Left lobe of liver (tissue), 2 donors: ENCODE results near the gene CPT1C. TPM values are rescaled to one million over a fixed set of nuclear protein-coding genes. Genes with fewer than 3 reads are reported as not detected.
"Not testable (repeated sequence)": the region's sequence is repeated elsewhere in the genome, so short reads cannot be mapped to it uniquely, and the experiment has no call there.

ENCODE experiments used
- ATAC-seq: fragments of 200-7000 bp; cut with Tn5 transposase; one replicate; pipeline ENCODE4 v1.9.1; 2020; ENCODE audit warnings: mild to moderate bottlenecking, moderate library complexity
- DNase-seq: peaks from one replicate; pipeline ENCODE4 v3.0.0-alpha.2; 2020; ENCODE audit warnings: low spot score
- total RNA-seq: library from RNA; stranded (reverse); gene quantifications from one replicate; pipeline ENCODE4 v1.2.1, GENCODE V29; 2021
- donor health status: DM: no; HTN: no; CAD: no; lungs with moderate emphysema.
- donor health status: DM: no; HTN: yes; CAD: no.

Gene CPT1C
- total RNA-seq, 1 donor from 2014 or later: 0.91 TPM

- no peak for ATAC-seq
- DNase-seq: no peak
Measured at GRCh38 chr19:49699364-49699763, 8.4 kb downstream of the CPT1C start.

DNA sequence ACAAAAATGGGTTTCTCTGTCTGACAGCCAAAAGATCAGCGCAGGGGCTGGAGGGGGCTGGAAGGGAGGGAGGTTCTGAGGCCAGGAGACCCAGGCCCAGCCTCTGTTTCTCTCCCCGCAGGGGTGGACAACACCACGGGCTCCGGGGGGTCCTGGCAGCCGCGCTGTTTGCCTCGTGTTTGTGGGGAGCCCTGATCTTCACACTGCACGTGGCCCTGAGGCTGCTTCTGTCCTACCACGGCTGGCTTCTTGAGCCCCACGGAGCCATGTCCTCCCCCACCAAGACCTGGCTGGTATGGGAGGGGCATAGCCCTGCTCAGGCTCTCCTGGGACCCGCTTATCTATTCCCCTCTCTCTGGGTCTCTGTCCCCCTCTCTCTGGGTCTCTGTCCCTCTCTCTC lies 9.6 kb downstream of the CPT1C start:
- DNase-seq: no peak
- ATAC-seq: peak; percentile 28

DNA sequence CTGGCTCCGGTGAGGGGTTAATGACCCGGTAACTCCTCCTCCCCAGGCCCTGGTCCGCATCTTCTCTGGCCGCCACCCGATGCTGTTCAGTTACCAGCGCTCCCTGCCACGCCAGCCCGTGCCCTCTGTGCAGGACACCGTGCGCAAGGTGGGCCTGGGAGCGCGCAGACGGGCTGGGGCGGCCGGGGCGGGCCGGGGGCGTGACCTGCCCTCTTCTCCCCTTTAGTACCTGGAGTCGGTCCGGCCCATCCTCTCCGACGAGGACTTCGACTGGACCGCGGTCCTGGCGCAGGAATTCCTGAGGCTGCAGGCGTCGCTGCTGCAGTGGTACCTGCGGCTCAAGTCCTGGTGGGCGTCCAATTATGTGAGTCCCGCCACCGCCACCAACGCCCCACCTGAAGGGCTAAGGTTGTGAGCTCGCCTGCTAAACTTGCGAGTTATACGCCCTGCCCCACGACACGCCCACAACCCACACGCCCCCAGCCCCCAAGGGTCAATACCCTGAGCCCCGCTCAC lies 10.4 kb downstream of the CPT1C start:
- ATAC-seq (peak; percentile 39), DNase-seq (no peak)

- DNase-seq (no peak), ATAC-seq (no peak)
Measured at GRCh38 chr19:49704888-49705642, 14.1 kb downstream of the CPT1C start.

- no peak for DNase-seq
- ATAC-seq: no peak
Measured at GRCh38 chr19:49705919-49706318, 15.0 kb downstream of the CPT1C start.

GRCh38 chr19:49710372-49710951 lies 19.5 kb downstream of the CPT1C start:
- no peak for DNase-seq
- no peak for ATAC-seq

- ATAC-seq: no peak
- no peak for DNase-seq
Measured at GRCh38 chr19:49712397-49712859, 21.5 kb downstream of the CPT1C start.

GRCh38 chr19:49713236-49713845 lies 22.4 kb downstream of the CPT1C start:
- DNase-seq (no peak), ATAC-seq (no peak)

DNA sequence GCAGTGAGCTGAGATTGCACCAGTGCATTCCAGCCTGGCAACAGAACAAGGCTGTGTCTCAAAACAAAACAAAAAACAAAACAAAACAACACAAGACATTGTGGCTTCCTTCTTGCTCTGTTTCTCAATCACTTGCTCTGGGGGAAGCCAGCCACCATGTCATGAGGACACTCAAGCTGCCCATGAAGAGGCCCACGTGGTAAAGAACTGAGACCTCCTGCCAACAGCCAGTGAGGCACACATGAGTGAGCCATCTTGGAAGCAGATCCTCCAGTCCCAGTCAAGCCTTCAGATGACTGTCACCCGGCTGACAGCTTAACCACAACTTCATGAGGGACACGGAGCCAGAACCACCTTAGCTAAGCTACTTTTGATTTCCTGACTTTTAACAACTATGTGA lies 25.2 kb downstream of the CPT1C start:
- no peak for DNase-seq
- ATAC-seq: no peak

DNA sequence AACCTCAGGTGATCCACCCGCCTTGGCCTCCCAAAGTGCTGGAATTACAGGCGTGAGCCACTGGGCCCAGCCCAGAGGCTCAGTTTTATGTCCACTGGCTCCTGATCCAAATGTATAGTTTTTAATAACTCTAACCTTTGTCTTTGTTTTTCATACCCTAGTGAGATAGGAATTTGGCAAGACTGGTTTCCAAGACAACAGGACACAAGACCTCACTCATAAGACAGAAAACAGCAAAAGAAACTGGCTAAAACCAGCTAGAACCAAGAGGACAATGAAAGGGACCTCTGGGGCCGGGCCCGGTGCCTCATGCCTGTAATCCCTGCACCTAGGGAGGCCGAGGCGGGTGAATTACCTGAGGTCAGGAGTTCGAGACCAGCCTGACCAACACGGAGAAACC lies 27.6 kb downstream of the CPT1C start:
- ATAC-seq: no peak
- no peak for DNase-seq

DNA sequence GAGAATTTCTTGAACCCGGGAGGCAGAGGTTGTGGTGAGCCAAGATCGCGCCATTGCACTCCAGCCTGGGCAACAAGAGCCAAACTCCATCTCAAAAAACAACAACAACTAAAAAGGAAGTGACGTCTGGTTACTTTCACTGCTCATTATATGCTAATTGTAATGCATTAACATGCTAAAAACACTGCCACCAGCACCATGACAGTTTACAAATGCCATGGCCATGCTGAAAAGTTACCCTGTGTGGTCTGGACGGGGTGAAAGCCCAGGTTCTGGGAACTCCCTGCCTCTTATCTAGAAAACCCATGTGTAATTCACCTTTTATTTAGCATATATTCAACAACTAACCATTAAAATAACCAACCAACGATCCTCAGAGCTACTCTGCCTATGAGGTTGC lies 28.1 kb downstream of the CPT1C start:
- ATAC-seq (no peak), DNase-seq (no peak)

- not testable (repeated sequence) for ATAC-seq, DNase-seq
Measured at GRCh38 chr19:49719420-49719819, 28.5 kb downstream of the CPT1C start.

DNA sequence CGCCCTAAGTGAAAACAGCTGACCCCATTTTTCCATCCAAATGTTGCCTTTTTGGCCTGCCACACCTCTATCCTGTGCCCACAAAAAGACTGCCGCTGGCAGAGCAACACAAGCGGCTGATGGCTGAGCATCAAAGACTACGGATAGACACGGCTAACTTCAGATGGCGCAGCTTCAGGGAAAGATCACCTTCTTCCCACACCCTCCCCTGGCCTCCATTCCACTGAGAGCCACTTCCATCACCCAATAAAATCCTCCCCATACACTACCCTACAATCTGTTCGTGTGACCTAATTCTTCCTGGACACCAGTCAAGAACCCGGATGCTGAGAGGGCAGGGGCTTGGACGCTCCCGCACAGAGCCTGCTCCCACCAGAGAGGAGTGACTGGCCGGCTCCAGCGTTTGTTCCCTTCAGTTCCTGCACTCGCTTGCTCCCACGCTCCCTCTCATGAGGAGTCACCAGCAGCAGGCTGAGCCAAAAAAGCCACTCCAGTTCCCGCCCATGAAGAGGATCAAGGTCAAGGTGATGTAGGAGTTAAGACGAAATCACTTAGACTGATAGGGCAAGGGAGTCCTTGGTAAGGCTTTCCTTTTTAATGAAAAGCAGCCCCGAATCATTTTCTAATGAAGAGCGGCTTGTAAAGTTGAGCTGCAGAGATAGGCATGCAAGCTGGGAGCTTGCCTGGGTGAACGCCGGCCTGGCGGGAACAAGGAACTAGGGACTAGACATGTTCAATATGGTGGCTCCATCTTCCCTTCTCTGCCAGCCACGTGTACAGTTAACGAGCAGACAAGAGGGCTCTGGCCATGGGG lies 36.5 kb downstream of the CPT1C start:
- ATAC-seq: peak; percentile 48
- DNase-seq: no peak

DNA sequence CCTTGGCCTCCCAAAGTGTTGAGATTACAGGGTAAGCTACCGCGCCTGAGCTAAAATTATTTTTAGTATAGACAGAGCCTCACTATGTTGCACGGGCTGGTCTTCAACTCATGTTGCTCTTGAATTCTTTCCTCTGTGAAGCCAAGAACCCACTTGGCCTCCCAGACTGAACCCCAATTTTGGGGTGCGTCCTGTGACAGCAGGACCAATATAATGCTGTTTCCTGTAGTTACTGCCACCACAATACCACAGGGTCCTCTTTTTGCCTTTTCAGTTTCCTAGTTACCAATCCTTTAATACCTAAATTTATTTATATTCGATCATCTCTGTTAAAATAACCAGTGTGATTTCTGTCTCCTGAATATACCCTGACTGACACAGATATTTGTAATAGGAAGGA lies 39.2 kb downstream of the CPT1C start:
- no peak for DNase-seq
- ATAC-seq: no peak

DNA sequence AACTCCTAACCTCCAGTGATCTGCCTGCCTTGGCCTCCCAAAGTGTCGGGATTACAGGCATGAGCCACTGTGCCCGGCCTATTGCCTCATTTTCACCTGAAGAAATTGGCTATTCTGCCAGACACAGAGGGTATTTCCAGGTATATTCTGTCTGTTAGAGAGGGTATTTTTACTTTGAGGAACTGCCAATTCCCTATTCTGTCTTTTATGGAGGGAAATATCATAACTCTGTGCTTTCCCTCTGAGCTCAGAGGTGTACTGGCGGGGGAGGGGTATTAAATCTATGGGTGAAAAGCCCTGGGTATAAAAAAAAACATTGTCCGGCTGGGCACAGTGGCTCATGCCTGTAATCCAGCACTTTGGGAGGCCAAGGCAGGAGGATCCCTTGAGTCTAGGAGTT lies 47.4 kb downstream of the CPT1C start:
- ATAC-seq (no peak), DNase-seq (no peak)

GRCh38 chr19:49739098-49739497 lies 48.2 kb downstream of the CPT1C start:
- no peak for DNase-seq
- ATAC-seq: no peak

DNA sequence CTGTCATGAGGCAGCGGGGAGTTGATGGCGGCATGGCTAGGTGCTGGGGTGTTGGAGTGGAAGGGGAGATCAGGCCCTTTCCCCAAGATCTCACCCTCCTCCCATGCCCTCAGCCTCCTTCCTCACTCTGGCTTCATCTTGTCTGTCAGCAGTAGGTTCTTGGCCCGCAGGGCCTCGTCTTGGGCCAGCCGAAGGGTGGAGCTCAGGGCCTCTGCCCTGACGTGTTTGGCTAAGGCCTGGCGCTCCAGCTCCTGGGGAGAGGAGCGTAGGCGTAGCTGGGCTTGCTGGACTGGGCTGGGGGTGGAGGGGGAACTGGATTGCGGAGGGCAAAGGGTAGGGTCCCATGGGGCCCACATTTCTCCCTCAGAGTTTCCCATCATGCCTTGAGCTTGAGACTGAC lies 49.0 kb downstream of the CPT1C start:
- no peak for ATAC-seq
- DNase-seq: no peak

- ATAC-seq: no peak
- DNase-seq: no peak
Measured at GRCh38 chr19:49741210-49741844, 50.4 kb downstream of the CPT1C start.

DNA sequence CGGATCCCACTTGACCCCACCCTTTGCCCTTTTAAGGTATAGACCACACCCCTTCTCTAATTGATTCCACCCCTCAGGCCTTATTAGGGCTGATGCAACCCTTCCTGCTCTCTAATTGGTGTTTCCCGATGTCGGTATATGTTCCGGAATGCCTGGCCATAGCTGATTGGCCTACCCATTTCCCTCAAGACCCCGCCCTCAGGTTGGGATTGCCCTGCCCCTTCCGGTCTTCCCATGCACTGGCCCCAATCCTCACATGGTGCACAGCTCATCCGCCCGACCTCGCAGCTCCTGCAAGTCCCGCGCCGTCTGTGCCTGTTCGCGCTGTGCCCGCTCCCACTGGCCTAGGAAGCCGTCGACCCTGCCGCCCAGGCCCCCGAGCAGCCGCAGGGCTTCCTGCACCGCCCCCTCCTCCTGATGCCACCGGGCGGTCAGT lies 54.0 kb downstream of the CPT1C start:
- no peak for ATAC-seq
- DNase-seq: no peak

DNA sequence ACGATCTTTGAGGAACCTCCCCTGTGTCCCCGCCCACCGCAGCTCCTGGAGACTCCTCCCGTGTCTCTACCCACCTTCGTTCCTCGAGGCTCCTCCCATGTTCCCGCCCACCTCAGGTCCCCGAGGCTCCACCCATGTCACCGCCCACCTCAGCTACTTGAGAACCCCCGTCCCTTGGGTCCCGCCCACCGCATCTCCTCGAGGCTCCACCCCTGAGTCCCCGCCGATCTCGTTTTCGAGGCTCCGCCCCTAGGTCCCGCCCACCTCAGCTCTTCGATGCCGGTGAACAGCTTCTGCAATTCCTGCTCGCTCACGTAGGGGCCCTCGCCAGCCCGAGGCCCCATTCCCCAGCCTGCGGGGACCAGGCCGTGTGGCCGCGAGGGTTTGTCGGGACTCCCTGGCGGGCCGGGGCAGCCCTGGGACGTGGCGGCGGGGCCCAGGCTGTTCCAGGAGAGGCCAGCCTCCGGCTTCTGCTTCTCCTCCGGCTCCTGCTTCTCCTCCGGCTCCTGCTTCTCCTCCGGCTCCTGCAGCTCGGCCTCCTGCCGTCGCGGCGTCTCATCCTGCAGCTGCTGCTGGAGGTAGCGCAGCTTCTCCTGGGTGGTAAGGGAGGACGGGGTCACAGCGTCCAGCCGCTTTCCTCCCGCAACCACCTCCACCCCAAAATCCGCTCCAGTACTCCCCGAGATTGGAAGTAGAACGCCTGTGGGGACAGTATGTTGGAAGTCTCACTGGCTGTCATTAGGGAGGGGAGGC lies 55.5 kb downstream of the CPT1C start:
- DNase-seq: no peak
- ATAC-seq: peak; percentile 52
